ENCODE results near the gene MED13. TPM values are rescaled to one million over a fixed set of nuclear protein-coding genes. Genes with fewer than 3 reads are reported as not detected.

Gene MED13
- total and polyA plus RNA-seq, 9 of the 15 experiments (the other 6 are each of a cell fraction or from before 2014, with no cell fraction given) = 5.4 to 48.4 (median 28.2) TPM

DNA sequence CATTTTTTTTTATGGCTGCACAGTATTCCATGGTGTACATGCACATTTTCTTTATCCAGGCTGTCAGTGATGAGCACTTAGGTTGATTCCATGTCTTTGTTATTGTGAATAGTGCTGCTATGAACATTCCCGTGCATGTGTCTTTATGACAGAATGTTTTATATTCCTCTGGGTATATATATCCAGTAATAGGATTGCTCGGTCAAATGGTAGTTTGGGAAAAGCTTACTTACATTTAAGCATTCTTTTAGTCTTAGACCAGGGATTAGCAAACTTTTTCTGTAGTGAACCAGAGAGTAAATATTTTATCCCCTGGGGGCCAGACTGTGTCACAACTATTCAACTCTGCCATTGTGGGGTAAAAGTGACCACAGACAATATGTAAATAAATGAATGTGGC is 40.2 kb downstream of the MED13 start (continued):
- TF ChIP-seq, protein P1, sequence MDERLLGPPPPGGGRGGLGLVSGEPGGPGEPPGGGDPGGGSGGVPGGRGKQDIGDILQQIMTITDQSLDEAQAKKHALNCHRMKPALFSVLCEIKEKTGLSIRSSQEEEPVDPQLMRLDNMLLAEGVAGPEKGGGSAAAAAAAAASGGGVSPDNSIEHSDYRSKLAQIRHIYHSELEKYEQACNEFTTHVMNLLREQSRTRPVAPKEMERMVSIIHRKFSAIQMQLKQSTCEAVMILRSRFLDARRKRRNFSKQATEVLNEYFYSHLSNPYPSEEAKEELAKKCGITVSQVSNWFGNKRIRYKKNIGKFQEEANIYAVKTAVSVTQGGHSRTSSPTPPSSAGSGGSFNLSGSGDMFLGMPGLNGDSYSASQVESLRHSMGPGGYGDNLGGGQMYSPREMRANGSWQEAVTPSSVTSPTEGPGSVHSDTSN (CRISPR knock-in tag; IDR thresholded peaks at IDR 0.05; ENCODE audit: low read depth) = no peak
- TF ChIP-seq, protein P1 (tag; conservative IDR thresholded peaks at IDR 0.05; ENCODE audit: low read depth) = no peak
- TF ChIP-seq ZNF644 (tag; IDR thresholded peaks at IDR 0.05; ENCODE audit: low read depth) = no peak
- TF ChIP-seq ZNF586 (CRISPR knock-in tag; conservative IDR thresholded peaks at IDR 0.05) = no peak
- TF ChIP-seq TBL1XR1 (IDR thresholded peaks at IDR 0.05; ENCODE audit: low read length in 2 of 2) = no peak

DNA sequence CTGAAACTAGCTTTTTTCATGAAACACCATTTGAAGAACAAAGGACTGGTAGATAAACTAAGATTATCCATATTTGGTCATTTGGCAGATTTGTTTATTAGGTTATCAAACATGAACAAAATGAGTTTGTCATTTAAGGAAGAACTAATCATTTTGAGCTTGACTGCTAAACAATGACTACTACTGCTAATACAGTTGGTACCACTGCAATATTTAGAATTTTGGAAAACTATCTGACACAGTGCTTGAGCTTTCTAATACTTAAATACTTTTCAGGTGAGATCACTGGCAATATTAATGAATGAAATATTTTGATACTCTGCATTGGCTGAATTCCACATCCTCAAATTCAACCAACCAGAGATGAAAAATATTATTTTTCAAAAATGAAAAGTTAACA is 47.2 kb downstream of the MED13 start:
- POLR2A ChIA-PET = interaction anchor here (1.3 kb wide), 1 partner anchor 11 kb away, joined by 3 read pairs; no protein-coding TSS in a partner anchor

More for the DNA sequence above, 47.2 kb downstream of the MED13 start:
- H2AFZ ChIP-seq (ENCODE audit: low read depth, low read length) = no peak overlapping the region
- no peaks in the 10 kb centered on the region; the same call in 1 of the 2 replicates for H3K9me3 ChIP-seq (replicated peaks; ENCODE audit: control insufficient read depth, insufficient read depth, low read depth, low read length)
- H3K9me1 ChIP-seq (ENCODE audit: control insufficient read depth, insufficient read depth, low read length) = no peaks in the 10 kb centered on the region
- no peak for DNase-seq (ENCODE audit: extremely low read depth in 1 of 4, low spot score in 3 of 4)
- no peaks in the 10 kb centered on the region for H3K27me3 ChIP-seq (ENCODE audit: control insufficient read depth in 2 of 2, insufficient read depth in 2 of 2, low read length in 2 of 2)
- H3K4me3 ChIP-seq = no peak overlapping the region
- peaks cover 66% of the 10 kb centered on the region for H3K36me3 ChIP-seq (ENCODE audit: control insufficient read depth, insufficient read depth, low read length)
- in situ Hi-C loops (cut with MboI) (no loop called here), intact Hi-C loops (cut with micrococcal nuclease) (no loop called here)
- peaks cover 25% of the 10 kb centered on the region; the same call in 2 of the 3 replicates for H3K79me2 ChIP-seq (ENCODE audit: control insufficient read depth, insufficient read depth, low read length)
- CTCF ChIA-PET (ENCODE audit: low intra/inter-chr PET ratio) = no interaction called here
- TF ChIP-seq MCM7 (IDR thresholded peaks at IDR 0.05) (no peak), SRSF7 (optimal IDR thresholded peaks at IDR 0.05; ENCODE audit: low read depth, low read length) (no peak), SMC3 (conservative IDR thresholded peaks at IDR 0.05; ENCODE audit: insufficient read depth, low read depth, low read length) (no peak), CHD2 (IDR thresholded peaks at IDR 0.05; ENCODE audit: low read depth, low read length) (no peak), DACH1 (IDR thresholded peaks at IDR 0.05; ENCODE audit: partially characterized antibody) (no peak)
- TF ChIP-seq, protein P2, sequence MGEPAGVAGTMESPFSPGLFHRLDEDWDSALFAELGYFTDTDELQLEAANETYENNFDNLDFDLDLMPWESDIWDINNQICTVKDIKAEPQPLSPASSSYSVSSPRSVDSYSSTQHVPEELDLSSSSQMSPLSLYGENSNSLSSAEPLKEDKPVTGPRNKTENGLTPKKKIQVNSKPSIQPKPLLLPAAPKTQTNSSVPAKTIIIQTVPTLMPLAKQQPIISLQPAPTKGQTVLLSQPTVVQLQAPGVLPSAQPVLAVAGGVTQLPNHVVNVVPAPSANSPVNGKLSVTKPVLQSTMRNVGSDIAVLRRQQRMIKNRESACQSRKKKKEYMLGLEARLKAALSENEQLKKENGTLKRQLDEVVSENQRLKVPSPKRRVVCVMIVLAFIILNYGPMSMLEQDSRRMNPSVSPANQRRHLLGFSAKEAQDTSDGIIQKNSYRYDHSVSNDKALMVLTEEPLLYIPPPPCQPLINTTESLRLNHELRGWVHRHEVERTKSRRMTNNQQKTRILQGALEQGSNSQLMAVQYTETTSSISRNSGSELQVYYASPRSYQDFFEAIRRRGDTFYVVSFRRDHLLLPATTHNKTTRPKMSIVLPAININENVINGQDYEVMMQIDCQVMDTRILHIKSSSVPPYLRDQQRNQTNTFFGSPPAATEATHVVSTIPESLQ (CRISPR knock-in tag; IDR thresholded peaks at IDR 0.05) = no peak
- TF ChIP-seq, protein P3, sequence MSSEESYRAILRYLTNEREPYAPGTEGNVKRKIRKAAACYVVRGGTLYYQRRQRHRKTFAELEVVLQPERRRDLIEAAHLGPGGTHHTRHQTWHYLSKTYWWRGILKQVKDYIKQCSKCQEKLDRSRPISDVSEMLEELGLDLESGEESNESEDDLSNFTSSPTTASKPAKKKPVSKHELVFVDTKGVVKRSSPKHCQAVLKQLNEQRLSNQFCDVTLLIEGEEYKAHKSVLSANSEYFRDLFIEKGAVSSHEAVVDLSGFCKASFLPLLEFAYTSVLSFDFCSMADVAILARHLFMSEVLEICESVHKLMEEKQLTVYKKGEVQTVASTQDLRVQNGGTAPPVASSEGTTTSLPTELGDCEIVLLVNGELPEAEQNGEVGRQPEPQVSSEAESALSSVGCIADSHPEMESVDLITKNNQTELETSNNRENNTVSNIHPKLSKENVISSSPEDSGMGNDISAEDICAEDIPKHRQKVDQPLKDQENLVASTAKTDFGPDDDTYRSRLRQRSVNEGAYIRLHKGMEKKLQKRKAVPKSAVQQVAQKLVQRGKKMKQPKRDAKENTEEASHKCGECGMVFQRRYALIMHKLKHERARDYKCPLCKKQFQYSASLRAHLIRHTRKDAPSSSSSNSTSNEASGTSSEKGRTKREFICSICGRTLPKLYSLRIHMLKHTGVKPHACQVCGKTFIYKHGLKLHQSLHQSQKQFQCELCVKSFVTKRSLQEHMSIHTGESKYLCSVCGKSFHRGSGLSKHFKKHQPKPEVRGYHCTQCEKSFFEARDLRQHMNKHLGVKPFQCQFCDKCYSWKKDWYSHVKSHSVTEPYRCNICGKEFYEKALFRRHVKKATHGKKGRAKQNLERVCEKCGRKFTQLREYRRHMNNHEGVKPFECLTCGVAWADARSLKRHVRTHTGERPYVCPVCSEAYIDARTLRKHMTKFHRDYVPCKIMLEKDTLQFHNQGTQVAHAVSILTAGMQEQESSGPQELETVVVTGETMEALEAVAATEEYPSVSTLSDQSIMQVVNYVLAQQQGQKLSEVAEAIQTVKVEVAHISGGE (CRISPR knock-in tag; IDR thresholded peaks at IDR 0.05) = peak in 1 of 3 experiments; percentile 90; a peak in 2 of 6 replicates
- ATAC-seq = no peak
- no peak overlapping the region for H3K9ac ChIP-seq (ENCODE audit: insufficient read depth in 1 of 2, low read depth in 2 of 2, low read length in 2 of 2)
- no peak overlapping the region for H3K4me2 ChIP-seq (ENCODE audit: insufficient read depth, low read length)
- FAIRE-seq = no peak
- H3K4me1 ChIP-seq (replicated peaks in 1 of 2; ENCODE audit: control insufficient read depth in 2 of 2, insufficient read depth in 2 of 2, low read length in 2 of 2) = no peaks in the 10 kb centered on the region
- H4K20me1 ChIP-seq (replicated peaks; ENCODE audit: control insufficient read depth, insufficient read depth, low read length) = no peaks in the 10 kb centered on the region
- no peak overlapping the region for H3K27ac ChIP-seq (ENCODE audit: extremely low read depth, low read depth, low read length)
- BruUV-seq (replicated peaks) = no TSS peak
